Measurements from ENCODE around the gene DCDC1. TPM values are rescaled to one million over a fixed set of nuclear protein-coding genes. Genes with fewer than 3 reads are reported as not detected.

The DCDC1 gene
- total and polyA plus RNA-seq, 2 donors from 2014 or later = 0.39 to 6.6 TPM

GRCh38 chr11:31243706-31244105 lies 125.8 kb downstream of the DCDC1 start:
- Histone ChIP-seq H3K27me3 (ENCODE audit: control insufficient read depth, insufficient read depth, low read length) (no peaks in the 10 kb centered on the region), H3K4me1 (ENCODE audit: control insufficient read depth in 2 of 3, insufficient read depth in 2 of 3, low read depth in 1 of 3, low read length in 3 of 3) (no peaks in the 10 kb centered on the region), H3K36me3 (ENCODE audit: control insufficient read depth in 2 of 3, insufficient read depth in 3 of 3, low read length in 3 of 3) (no peaks in the 10 kb centered on the region), H3K9me3 (ENCODE audit: control insufficient read depth in 2 of 3, insufficient read depth in 1 of 3, low read length in 3 of 3) (no peaks in the 10 kb centered on the region), H3K9ac (ENCODE audit: low read length in 3 of 3) (no peak overlapping the region), H3K4me3 (ENCODE audit: low read length in 3 of 3) (no peak overlapping the region), H3K27ac (ENCODE audit: low read depth in 2 of 2, low read length in 2 of 2) (no peak overlapping the region)
- no peak for TF ChIP-seq CTCF (IDR thresholded peaks at IDR 0.05; ENCODE audit: borderline replicate concordance, extremely low read depth, insufficient read depth)
- FAIRE-seq (no peak), DNase-seq (peak in 1 of 5 donors; percentile 8)
- intact Hi-C loops (cut with DNase I) = no loop called here

- H3K4me3 ChIP-seq (ENCODE audit: low read length in 3 of 3) = no peak overlapping the region
- H3K9ac ChIP-seq (ENCODE audit: low read length in 3 of 3) = no peak overlapping the region
- H3K9me3 ChIP-seq (ENCODE audit: control insufficient read depth in 2 of 3, insufficient read depth in 1 of 3, low read length in 3 of 3) = no peaks in the 10 kb centered on the region
- H3K27me3 ChIP-seq (ENCODE audit: control insufficient read depth, insufficient read depth, low read length) = no peaks in the 10 kb centered on the region
- no peak for FAIRE-seq
- no peaks in the 10 kb centered on the region for H3K4me1 ChIP-seq (ENCODE audit: control insufficient read depth in 2 of 3, insufficient read depth in 2 of 3, low read depth in 1 of 3, low read length in 3 of 3)
- TF ChIP-seq CTCF (IDR thresholded peaks at IDR 0.05; ENCODE audit: borderline replicate concordance, extremely low read depth, insufficient read depth) = peak; percentile 48
- intact Hi-C loops (cut with DNase I) = no loop called here
- no peaks in the 10 kb centered on the region for H3K36me3 ChIP-seq (ENCODE audit: control insufficient read depth in 2 of 3, insufficient read depth in 3 of 3, low read length in 3 of 3)
- DNase-seq = peak in 3 of 5 donors; percentile 33 to 81 (median 72)
- no peak overlapping the region for H3K27ac ChIP-seq (ENCODE audit: low read depth in 2 of 2, low read length in 2 of 2)
Measured at GRCh38 chr11:31240340-31240904, 129.1 kb downstream of the DCDC1 start.

- Histone ChIP-seq H3K4me1 (ENCODE audit: control insufficient read depth in 2 of 3, insufficient read depth in 2 of 3, low read depth in 1 of 3, low read length in 3 of 3) (no peaks in the 10 kb centered on the region), H3K27me3 (ENCODE audit: control insufficient read depth, insufficient read depth, low read length) (no peaks in the 10 kb centered on the region), H3K9me3 (ENCODE audit: control insufficient read depth in 2 of 3, insufficient read depth in 1 of 3, low read length in 3 of 3) (no peaks in the 10 kb centered on the region), H3K27ac (ENCODE audit: low read depth in 2 of 2, low read length in 2 of 2) (no peak overlapping the region), H3K4me3 (ENCODE audit: low read length in 3 of 3) (no peak overlapping the region), H3K36me3 (ENCODE audit: control insufficient read depth in 2 of 3, insufficient read depth in 3 of 3, low read length in 3 of 3) (no peaks in the 10 kb centered on the region), H3K9ac (ENCODE audit: low read length in 3 of 3) (no peak overlapping the region)
- TF ChIP-seq CTCF (IDR thresholded peaks at IDR 0.05; ENCODE audit: borderline replicate concordance, extremely low read depth, insufficient read depth) = no peak
- FAIRE-seq (no peak), DNase-seq (no peak)
- intact Hi-C loops (cut with DNase I) = no loop called here
Measured at GRCh38 chr11:31237819-31238760, 131.4 kb downstream of the DCDC1 start.

Measured in kidney (tissue), 14 donors.